ENCODE results near the gene MORC3. TPM values are rescaled to one million over a fixed set of nuclear protein-coding genes. Genes with fewer than 3 reads are reported as not detected.

Gene MORC3
- total and polyA plus RNA-seq, 9 of the 15 experiments (the other 6 are each of a cell fraction or from before 2014, with no cell fraction given) = 12.7 to 53.7 (median 36.0) TPM

- peak; percentile 20 for TF ChIP-seq PRDM10 (IDR thresholded peaks at IDR 0.05; ENCODE audit: partially characterized antibody)
- no peak for TF ChIP-seq CEBPZ (IDR thresholded peaks at IDR 0.05; ENCODE audit: borderline replicate concordance, low read depth, low read length)
- no peak for TF ChIP-seq ZNF76 (CRISPR knock-in tag; IDR thresholded peaks at IDR 0.05; ENCODE audit: borderline replicate concordance)
- TF ChIP-seq MTA3 (IDR thresholded peaks at IDR 0.05; ENCODE audit: borderline replicate concordance) = peak; percentile 79; the same call in 1 of the 2 replicates
- TF ChIP-seq TOE1 (IDR thresholded peaks at IDR 0.05; ENCODE audit: borderline replicate concordance) = no peak; the same call in 1 of the 2 replicates
- TF ChIP-seq TOE1 (CRISPR knock-in tag; IDR thresholded peaks at IDR 0.05; ENCODE audit: borderline replicate concordance, low read depth) = no peak
- TF ChIP-seq HMG20B (CRISPR knock-in tag; IDR thresholded peaks at IDR 0.05) = no peak
- no peak for TF ChIP-seq ZNF232 (CRISPR knock-in tag; IDR thresholded peaks at IDR 0.05)
- TF ChIP-seq ZBTB8A (IDR thresholded peaks at IDR 0.05; ENCODE audit: partially characterized antibody) = no peak
Measured at GRCh38 chr21:36319767-36320420, at the start of gene MORC3 (continued).
